ENCODE data around the gene EPHA3.

DNA sequence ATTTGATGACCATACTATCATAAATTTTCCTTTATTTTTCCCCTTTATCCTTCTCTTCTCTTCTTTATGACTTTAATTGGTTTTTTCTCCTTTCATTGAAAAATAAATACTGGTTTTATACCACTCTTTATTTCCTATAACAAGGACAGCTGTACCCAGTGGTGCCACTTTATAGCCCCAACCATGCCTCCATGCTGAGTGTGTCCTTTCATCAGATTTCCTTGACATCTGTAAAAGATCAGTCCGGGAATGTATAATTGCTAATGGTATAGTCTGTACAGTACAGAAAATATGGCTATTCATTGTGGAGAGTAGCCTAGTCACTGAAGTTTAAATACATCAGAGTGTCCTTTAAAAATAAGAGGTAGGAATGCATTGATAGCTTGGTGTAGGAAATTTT is 74.6 kb downstream of the EPHA3 start:
- TF ChIP-seq POLR2A (IDR thresholded peaks at IDR 0.05; ENCODE audit: low read depth, low read length) (no peak), POLR2AphosphoS5 (IDR thresholded peaks at IDR 0.05; ENCODE audit: low read depth, low read length) (no peak), TAF1 (IDR thresholded peaks at IDR 0.05; ENCODE audit: low read depth, low read length) (no peak), PAX5 (IDR thresholded peaks at IDR 0.05; ENCODE audit: insufficient read depth, low read length, severe bottlenecking) (no peak), POU2F2 (IDR thresholded peaks at IDR 0.05; ENCODE audit: low read depth, low read length) (no peak)
